ENCODE results near the gene CFDP1. TPM values are rescaled to one million over a fixed set of nuclear protein-coding genes. Genes with fewer than 3 reads are reported as not detected.

Gene CFDP1
- polyA plus RNA-seq, 1 donor: 167 TPM

DNA sequence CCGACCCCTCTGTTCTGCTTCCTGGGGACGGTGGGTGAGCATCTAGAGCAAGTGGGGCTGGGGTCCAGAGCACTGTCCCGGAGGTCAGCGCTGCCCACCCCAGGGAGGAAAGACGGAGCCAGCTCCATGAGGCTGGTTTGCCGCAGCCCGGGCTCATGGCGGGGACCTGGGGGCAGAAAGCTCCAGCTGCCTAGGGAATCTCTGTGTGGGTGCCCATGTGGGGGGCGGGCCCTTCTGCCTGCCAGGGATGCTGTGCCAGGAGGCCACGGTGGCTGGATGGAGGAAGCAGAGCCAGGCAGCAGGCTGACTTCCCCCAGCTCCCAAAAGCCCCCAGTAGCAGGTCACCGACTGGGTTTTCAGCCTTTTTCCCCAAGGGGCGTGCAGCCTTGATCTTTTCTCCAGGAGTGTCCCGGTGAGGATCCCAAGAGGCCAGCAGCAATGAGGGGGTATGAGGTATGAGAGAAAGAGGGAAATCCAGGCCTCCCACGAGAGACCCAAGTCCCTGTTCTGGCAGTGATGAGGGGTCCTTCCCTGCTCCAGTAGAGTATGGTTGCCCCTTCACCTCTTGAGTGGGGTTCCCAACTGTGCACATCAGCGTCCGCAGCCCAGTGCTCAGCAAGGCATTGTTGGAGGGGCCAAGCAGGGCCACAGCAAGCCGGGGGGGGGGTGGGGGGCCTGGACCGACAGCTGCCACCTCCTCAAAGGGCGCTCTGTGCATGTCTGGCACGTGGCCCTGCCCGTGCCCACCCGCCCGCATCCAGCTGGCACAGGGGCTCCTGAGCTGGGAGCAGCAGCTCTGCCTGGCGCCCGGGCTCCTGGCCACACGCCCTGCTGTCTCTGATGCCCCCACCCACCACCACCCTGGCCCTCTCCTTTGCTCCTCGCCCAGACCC, 166.3 kb downstream of the CFDP1 start:
- DNase-seq: no peak

DNA sequence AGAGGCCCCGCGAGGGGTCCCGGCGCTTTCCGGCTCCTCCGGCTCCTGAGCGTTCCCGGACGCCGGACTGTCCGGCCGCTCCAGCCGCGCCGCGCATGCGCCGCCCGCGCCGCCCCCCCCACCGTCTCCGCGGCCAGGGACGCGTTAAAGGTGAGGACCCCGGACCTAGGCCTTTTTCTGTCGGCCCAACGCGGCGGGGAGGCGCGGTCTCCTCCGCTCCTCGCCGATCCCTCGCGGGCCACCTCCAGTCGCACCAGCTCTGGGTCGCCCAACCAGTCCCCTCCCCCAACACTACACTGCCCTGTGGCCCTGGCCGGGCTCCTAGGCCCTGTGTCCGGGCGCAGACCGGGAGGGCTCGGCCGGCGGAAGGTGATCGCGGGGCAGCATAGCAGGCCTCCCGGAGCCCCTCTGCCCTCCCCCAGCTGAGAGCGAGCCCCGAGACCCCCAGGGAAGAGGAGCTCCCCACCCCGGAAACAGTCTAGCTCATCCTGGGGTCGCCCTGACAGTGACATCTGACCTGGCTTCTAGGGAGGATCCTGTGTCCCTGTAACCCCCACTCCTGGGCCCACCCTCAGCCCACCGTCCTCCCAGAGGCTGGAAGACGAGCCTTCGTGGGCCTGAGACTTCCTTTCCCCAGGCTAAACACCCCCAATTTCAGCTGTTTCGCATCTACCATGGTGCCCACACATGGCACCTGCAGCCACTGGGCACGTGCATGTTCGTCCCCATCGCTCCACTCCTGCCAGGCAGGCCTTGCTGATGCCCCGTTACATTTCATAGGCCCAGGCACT, 167.2 kb downstream of the CFDP1 start:
- DNase-seq: peak; percentile 78

DNA sequence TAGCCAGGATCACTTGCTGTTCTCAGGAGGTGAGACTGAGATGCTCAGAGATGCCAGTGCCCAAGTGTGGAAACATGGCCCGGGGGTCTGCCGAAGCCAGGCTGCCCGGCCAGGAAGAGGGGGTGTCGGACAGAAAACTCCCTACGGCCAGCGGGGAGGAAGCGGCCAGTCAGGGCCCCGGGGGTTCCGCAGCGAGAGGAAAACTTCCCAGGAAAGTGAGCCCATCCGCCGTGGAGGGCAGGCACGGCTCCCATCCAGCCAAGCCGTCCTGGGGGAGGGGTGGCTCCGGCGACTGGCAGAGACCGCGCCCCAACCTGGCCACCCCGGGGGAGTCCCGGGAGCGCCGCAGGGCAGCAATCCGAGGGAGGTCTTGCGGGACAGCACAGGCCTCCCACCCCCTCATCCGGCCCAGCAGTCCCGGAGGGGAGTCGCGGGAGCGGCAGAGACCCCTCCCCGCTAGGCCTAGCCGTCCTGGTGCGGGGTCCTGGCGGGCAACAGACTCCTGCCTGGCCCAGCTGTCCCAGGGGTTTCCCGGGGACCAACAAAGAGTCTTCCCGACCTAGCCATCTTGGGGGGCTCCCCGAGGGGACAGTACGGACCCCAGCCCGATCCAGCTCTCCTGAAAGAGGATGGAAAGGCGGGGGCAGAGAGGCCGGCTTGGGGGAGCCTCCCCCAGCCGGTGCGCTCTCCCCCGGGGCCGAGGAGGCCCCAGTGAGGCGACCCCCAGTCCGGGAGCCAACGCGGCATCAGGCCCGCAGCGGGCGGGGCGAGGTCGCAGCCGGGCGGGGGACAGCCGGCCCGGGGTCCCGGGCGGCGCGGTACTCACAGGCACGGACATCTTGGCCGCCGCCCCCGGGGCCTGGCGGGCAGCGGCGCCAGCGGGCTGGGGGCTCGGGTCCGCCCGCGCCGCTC, 168.0 kb downstream of the CFDP1 start:
- no peak for DNase-seq

DNA sequence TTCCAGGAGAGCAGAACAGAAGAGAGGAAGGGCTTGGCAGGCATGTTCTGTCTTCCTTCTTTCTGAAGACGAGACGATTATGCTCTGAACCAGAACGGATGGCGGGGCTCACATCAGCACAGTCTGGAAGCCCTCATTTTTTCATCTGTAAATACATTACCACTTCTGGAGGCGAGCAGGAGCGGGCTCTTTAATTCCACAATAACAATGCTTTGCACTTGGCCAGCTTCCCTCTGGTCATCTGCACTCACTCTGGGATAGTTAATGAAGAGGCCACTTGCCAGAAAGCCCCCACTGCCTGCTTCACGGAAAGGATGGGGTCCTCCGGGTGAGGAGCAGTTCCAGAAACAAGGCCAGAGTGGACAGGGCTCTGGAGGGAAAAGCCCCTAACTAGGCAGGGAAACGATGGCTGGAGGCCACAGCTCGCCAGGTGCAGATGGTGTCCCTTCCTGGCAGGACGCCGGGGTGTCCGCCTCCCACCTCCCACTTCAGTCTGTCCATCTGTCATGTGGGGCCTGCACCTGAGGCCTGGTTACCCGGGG, 168.8 kb downstream of the CFDP1 start:
- no peak for DNase-seq

DNA sequence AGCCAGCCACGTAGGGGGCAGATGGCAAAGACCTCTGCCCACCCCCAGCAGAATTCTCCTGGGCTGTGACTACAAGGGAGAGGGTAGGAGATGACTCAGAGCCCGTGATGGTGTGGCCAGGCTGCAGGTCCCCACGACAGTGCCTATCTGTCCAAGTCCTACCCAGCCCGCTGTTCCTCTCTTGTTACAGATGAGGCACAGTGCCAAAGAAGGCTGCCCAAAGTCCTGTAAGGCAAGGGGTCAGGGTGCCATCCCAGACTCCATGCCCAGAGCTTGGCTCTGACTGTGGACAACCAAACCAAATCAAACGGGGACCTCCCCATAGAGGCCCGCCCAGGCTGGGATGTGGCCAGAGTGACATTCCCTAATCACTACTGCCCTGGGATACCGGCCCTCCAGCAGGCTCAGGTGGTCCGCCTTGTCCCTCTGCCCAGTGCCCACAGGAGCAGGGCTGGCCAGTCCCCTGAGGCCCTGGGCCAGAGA, 169.3 kb downstream of the CFDP1 start:
- no peak for DNase-seq

DNA sequence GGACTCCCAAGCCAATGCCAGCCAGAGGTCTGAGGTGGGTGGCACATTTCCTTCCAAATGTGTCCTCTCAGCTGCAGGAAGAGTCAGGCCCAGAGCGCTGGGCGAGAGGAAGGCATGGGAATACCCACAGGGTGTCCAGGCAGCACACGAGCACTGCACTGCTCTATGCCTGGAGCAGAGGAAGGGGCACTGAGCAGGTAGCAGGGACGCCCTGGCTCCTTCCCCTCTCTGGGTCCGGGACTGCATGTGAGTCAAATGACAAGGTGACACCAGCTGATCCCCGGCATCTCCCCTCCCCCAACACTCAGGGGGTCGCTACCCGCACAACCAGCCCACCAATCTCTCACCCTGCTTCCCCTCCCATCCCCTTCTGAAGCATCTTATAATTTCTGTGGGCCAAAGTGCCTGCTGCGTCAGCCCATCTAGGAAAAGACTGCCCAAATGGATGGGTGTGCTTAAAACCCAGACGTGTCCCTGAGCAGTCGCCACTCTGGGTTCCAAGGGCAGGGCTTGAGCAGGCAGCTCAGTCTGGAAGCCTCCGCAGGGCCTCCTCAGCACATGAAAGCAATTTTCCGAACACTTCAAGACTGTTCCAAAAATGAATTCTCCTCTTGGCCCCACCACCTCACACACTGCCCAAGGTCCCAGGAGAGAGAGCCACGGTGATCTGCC, 169.9 kb downstream of the CFDP1 start:
- DNase-seq: no peak

DNA sequence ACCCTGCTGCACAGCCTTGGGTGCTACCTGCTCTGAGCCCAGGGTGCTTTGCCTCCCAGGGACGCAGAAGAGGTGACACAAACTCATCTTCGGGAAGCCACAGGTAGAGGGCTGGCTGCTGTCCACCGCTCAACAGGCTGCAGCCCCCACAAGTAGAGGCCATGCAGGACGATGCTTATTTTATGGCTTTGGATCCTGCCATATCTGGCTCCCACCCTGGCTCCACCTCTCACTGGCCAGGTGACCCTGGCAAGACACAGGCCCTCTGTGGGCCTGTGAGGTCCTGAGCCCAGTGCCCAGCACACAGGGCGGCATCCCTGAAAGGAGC, 170.5 kb downstream of the CFDP1 start:
- no peak for DNase-seq

DNA sequence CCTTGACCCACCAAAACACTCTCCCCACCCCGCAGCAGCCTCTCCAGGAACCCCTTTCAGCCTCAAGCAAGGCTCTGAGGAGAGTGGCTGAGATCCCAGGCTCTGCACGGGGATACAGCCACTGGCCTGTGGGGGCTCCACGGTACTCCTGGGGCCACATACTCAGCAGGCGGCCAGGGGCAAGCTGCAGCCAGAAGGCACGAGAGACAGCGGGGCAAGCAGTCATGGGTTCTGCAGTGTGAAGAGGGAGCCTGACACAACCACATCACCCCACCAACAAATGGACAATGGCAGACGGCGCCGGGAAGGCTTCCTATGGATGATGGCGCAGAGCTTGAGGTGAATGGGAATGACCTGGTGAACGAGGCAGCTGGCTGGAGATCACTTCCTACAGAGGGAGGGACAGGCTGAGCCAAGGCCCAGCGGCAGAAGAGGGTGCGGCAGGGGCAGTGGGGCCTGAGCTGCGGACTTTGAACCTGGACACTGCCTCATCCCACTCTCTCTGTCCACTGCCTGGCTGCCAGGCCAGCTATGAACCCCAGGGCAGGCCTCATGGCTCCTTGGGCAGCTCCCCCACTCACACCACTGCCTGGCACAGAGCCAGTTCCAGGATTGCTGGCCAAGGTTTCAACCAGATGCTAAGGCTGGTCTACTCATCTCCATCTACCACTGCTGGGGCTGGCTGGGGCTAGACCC, 171.1 kb downstream of the CFDP1 start:
- no peak for DNase-seq

DNA sequence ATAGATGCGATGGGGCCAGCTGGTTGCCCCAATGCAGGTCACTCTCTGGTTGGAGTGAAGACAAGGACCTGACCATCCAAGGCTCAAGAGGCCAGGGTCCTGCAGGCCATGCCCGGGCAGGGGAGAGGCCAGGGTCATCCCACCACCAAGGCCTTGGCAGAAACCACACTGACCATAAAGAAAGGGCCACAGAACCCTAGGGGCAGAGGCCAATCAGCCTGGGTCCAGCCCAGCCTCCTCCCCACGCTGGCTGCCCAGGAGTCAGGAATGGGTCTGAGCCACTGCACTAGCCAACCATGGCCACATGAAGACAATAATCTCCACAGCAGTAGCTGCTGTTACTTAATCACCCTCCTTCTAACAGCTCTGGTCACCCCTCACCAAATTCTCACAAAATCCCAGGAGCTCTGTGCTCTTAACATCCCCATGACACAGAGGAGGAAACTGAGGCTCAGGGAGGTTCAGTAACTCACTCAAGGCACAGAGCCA, 171.7 kb downstream of the CFDP1 start:
- no peak for DNase-seq

DNA sequence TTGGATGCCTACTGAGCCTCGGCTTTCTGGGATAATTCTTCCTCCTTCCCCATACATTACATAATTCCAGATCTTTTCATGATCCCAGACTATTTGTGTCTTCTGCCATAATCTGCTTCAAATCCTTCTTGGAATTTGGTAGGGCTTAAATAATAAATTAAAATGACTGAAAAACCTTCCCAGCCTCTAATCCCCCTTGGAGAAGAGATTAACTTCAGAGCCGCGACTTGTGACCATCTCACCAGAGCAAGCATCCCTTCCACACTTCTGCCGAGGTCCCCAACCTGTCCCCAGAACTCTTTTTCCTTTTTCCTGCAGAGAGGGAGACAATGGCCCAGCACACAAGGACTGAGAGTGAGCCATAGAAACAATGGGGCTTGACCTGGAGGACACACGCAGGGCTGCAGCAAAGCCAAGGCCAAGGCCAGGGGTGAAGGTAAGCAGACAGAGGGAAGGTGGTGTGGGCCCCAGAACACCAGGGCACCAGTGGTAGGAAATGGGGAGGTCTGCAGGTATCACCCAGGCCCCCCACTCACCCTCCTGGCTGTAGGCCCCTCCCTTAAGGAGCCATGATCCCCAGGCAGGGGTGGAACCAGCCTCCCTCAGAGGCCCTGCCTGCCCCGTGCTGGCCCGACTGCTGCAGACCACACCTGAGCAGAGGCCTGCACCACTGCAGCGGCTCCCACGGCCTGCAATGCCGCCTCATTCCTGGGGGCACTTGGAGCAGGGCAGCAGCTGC, 172.3 kb downstream of the CFDP1 start:
- DNase-seq: no peak

DNA sequence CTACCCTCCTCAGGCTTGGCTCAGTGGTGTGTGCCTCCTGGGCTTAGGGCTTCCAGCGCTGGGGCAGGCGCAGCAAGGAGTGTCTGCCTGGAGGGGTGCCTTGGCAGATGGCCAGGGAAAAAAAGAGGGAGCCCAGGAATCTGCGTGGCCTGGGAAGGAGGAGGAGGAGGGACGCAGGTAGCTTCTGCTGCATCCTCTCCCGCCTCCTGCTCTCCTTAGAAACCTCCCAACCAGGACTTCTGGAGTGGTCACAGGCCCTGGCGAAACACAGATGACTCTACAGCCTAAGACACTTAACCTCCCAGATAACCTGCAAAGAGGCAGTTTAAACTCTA, 174.5 kb downstream of the CFDP1 start:
- DNase-seq: no peak

DNA sequence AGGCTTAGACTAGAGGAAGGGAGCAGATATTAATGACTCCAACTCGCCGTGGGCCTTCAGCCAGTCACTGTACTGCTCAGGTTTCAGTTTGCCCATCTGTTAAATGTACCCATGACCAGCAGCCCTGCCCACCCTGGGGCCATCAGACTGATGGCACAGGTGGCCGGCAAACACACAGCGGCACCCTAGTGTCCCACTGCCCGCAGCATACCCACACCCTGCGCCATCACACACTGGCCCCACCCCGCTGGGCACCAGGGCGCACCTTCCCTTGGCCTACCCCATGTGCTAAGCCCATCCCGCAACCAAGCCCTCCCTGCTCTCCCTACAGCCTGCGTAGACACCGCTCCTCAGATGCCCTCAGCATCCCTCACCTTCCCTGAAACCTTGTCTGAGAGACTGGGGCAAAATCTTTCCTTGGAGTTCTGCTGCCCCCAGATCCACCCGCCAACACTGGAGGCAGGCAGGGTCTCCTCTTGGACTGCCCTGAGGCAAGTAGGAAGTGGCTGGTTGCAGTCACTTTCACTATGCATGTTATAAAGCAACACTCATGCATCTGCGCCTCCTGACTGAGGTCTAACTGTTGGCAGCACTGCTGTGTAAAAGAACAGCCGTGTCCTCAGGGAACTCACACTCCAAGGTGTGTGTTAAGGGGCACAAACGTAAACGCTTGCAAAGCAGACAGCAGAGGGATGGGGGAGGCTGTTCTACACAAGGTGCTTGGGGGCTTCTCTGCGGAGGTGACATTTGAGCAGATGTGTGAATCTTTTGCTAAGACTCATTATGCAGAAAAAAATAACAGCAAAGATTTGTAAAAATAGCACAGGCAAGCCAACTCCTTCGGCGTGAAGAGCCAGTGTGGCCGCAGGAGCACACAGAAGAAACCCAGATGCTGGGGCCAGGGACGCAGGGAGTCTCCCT, 175.2 kb downstream of the CFDP1 start:
- DNase-seq: no peak

DNA sequence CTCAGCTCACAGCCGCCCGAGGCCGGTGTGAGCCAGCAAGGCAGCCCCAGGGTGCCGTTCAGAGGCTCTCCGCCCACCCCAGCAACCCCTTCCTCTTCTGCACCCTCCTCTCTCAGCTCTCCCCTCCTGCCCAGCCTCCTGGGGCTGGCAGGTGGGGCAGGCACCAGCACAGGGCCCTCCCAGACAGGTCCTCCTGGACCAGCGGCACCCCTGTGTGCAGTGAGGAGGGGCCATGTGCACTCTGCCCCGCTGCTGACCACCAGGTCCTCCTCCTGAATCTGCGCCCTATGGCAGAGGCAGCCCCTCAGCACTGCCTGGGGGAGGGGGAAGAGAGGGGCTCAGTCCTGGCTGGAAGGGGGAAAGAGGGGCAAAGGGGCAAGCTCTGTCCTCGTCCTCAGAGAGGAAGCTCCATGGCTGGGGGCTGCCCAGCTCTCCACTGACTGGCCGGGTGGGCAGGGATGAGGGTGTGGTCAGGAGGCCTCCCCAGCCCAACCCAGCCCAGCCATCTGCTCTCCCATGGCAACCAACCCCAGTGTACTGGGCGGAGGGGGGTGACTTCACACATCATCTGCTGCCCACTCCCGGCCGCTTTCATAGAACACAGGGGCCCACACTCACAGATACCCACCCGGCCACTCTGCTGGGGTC, 176.5 kb downstream of the CFDP1 start:
- no peak for DNase-seq

DNA sequence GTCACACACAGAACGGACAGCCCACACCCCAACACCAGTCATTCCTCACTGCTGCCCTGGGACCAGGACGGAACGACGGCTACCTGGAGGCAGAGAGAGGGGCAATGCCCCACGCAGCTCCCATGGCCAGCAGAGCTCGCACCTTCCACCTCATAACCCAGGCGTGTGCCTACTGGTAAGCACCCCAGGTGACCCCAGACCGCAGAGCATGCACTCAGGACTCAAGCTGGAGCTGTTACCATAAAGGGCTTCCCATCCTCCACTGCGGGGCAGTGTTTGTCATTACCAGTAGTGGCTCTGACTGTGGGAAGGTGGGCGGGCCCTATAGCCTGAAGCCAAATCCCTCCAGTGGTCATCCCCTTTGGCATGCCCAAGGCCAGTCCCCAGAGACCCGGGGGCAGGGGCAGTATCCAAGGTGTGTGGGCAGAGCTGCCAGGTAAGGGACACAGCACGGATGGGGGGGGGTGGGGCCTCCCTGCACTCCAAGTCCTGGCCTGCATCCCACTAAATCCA, 177.2 kb downstream of the CFDP1 start:
- no peak for DNase-seq

DNA sequence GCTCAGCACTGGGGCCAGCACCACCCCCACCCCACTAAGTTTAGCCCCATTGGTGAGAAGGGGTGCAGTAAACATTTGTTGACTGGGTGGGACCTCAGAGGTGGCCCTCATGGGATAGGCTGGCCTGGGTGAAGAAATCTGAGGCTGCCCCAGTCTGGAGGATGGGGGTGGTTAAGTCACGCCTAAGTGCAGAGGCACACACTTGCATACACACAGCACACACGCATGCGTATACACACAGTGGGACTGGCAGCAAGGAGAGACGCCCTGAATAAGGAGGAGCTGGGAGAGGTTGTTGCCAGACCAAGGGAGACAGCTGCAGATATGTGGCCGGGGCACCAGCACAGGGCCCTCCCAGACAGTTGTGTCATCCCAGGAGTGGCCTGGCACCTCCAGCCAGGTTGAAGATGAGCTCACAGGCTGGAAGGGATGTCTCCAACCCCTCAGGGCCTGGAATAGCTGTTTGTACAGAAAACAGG, 178.9 kb downstream of the CFDP1 start:
- DNase-seq: no peak

DNA sequence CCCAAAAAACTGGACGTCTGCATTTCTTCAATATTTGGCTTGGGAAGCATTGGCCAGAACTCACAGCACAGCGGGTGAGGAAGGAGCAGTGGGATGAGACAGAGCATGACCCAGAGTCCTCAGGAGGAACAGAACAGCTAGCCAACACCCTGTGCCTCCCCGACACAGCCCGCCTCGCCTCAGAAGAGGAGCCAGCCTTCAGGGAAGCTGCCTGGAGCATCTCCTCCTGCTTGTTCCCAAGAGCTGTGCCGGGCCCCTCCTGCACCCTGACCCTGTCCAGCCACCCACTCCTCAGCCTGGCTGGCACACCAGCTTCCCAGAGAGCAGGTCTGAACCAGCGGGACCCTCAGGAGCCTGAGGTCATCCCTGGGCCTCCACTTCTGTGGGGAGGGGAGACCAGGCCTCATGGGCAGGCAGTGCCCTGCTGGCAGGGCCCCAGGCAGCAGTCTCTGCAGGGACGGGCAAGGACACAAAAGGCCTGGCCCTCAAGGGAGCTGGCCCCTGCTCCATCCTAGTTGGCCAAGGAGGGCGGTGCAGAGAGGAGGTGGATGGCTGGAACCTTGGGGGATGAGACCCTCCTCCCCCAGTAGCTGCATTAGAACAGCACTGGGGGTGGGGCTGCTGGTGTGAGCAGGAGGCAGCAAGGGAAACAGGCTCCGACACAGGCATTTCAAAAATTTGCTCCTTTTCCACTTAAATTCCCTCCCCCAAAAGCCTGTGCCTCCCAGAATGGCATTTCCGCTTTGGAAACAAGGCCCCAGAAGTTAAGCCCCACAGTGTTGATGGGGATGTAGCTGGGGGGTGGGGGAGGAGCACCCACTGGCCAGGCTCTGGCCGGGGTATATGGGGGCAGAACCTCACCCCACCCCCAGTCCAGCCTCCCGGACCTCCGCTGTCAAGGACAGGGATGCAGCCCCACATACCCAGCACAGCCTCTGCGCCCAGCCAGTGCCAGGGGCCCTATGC, 180.1 kb downstream of the CFDP1 start:
- DNase-seq: no peak
